ENCODE results near the gene BMP15. TPM values are rescaled to one million over a fixed set of nuclear protein-coding genes. Genes with fewer than 3 reads are reported as not detected.

Gene BMP15
- total and polyA plus RNA-seq, 2 donors (not counting 1 experiment from before 2014, with no cell fraction given) = not detected

- TF ChIP-seq CTCF (IDR thresholded peaks at IDR 0.05) (no peak), EZH2 (IDR thresholded peaks at IDR 0.05; ENCODE audit: borderline replicate concordance, insufficient read depth, low read depth, low read length, poor library complexity, severe bottlenecking) (no peak)
- POLR2A ChIA-PET = no interaction called here
- Histone ChIP-seq H3K9me3 (ENCODE audit: control extremely low read depth in 1 of 3, control insufficient read depth in 2 of 3, insufficient read depth in 1 of 3, low read length in 2 of 3) (no peaks in the 10 kb centered on the region), H3K4me2 (replicated peaks; ENCODE audit: low read depth, low read length, poor library complexity, severe bottlenecking) (no peak overlapping the region), H3K27ac (ENCODE audit: low read length in 2 of 2) (no peak overlapping the region), H3K9ac (ENCODE audit: low read length) (no peak overlapping the region), H2AFZ (ENCODE audit: insufficient read depth, low read depth, low read length, poor library complexity, severe bottlenecking) (no peak overlapping the region), H4K20me1 (ENCODE audit: control insufficient read depth, insufficient read depth, low read length, poor library complexity, severe bottlenecking) (no peaks in the 10 kb centered on the region), H3K27me3 (replicated peaks in 1 of 4; ENCODE audit: control extremely low read depth in 1 of 4, control insufficient read depth in 3 of 4, insufficient read depth in 4 of 4, low read length in 3 of 4) (no peaks in the 10 kb centered on the region), H3K4me1 (ENCODE audit: control insufficient read depth in 2 of 2, insufficient read depth in 2 of 2, low read length in 2 of 2) (no peaks in the 10 kb centered on the region), H3K4me3 (ENCODE audit: control extremely low read depth in 1 of 5, extremely low read depth in 1 of 5, insufficient read depth in 1 of 5, low read depth in 2 of 5, low read length in 4 of 5) (no peak overlapping the region), H3K79me2 (ENCODE audit: control insufficient read depth, insufficient read depth, low read length) (no peaks in the 10 kb centered on the region), H3K36me3 (replicated peaks in 1 of 2; ENCODE audit: control extremely low read depth in 1 of 2, control insufficient read depth in 1 of 2, extremely low read depth in 1 of 2, insufficient read depth in 2 of 2, low read length in 1 of 2) (no peaks in the 10 kb centered on the region)
- no peak overlapping the region for H3K27ac Mint-ChIP-seq
- no peaks in the 10 kb centered on the region for H3K27me3 Mint-ChIP-seq
- DNase-seq (no peak), ATAC-seq (ENCODE audit: low read depth) (no peak)
- H3K9me3 Mint-ChIP-seq (ENCODE audit: insufficient read depth) = no peaks in the 10 kb centered on the region
- H3K4me1 Mint-ChIP-seq = no peaks in the 10 kb centered on the region
- no peak overlapping the region for H3K4me3 Mint-ChIP-seq
- intact Hi-C loops (cut with micrococcal nuclease) = no loop called here
- no CpG with 5 or more reads among the region's 2 CpGs for WGBS (ENCODE audit: insufficient coverage)
- CTCF ChIA-PET = no interaction called here
Measured at GRCh38 chrX:50888884-50889283, 21.7 kb upstream of the BMP15 start.

- CTCF ChIA-PET = no interaction called here
- no peak overlapping the region for H3K4me2 ChIP-seq (replicated peaks; ENCODE audit: low read depth, low read length, poor library complexity, severe bottlenecking)
- no CpG with 5 or more reads among the region's 4 CpGs for WGBS (ENCODE audit: insufficient coverage)
- intact Hi-C loops (cut with micrococcal nuclease) = no loop called here
- DNase-seq = no peak
- no peak overlapping the region for H3K9ac ChIP-seq (ENCODE audit: low read length)
- H3K4me3 Mint-ChIP-seq = no peak overlapping the region
- no peaks in the 10 kb centered on the region for H3K27me3 ChIP-seq (replicated peaks in 1 of 4; ENCODE audit: control extremely low read depth in 1 of 4, control insufficient read depth in 3 of 4, insufficient read depth in 4 of 4, low read length in 3 of 4)
- no peak for TF ChIP-seq EZH2 (IDR thresholded peaks at IDR 0.05; ENCODE audit: borderline replicate concordance, insufficient read depth, low read depth, low read length, poor library complexity, severe bottlenecking)
- TF ChIP-seq CTCF (IDR thresholded peaks at IDR 0.05) = no peak
- no peak overlapping the region for H2AFZ ChIP-seq (ENCODE audit: insufficient read depth, low read depth, low read length, poor library complexity, severe bottlenecking)
- no peaks in the 10 kb centered on the region for H3K9me3 ChIP-seq (ENCODE audit: control extremely low read depth in 1 of 3, control insufficient read depth in 2 of 3, insufficient read depth in 1 of 3, low read length in 2 of 3)
- no peak overlapping the region for H3K27ac Mint-ChIP-seq
- no peaks in the 10 kb centered on the region for H3K27me3 Mint-ChIP-seq
- ATAC-seq (ENCODE audit: low read depth) = no peak
- H3K4me3 ChIP-seq (ENCODE audit: control extremely low read depth in 1 of 5, extremely low read depth in 1 of 5, insufficient read depth in 1 of 5, low read depth in 2 of 5, low read length in 4 of 5) = no peak overlapping the region
- no peaks in the 10 kb centered on the region for H3K79me2 ChIP-seq (ENCODE audit: control insufficient read depth, insufficient read depth, low read length)
- POLR2A ChIA-PET = no interaction called here
- no peaks in the 10 kb centered on the region for H3K4me1 Mint-ChIP-seq
- no peaks in the 10 kb centered on the region for H3K36me3 ChIP-seq (replicated peaks in 1 of 2; ENCODE audit: control extremely low read depth in 1 of 2, control insufficient read depth in 1 of 2, extremely low read depth in 1 of 2, insufficient read depth in 2 of 2, low read length in 1 of 2)
- no peaks in the 10 kb centered on the region for H3K4me1 ChIP-seq (ENCODE audit: control insufficient read depth in 2 of 2, insufficient read depth in 2 of 2, low read length in 2 of 2)
- no peak overlapping the region for H3K27ac ChIP-seq (ENCODE audit: low read length in 2 of 2)
- no peaks in the 10 kb centered on the region for H3K9me3 Mint-ChIP-seq (ENCODE audit: insufficient read depth)
- no peaks in the 10 kb centered on the region for H4K20me1 ChIP-seq (ENCODE audit: control insufficient read depth, insufficient read depth, low read length, poor library complexity, severe bottlenecking)
Measured at GRCh38 chrX:50889582-50889981, 21.0 kb upstream of the BMP15 start.
